Stimulated activated naive CD8-positive, alpha-beta T cell treated with anti-CD3 and anti-CD28 coated beads, Interleukin-15, Interleukin-2, amounts not matched to agents 100 U/mL and 50 U/mL, for 24 hours (primary cell): ENCODE data around the gene TICAM2.
A peak's percentile ranks its signal among the peaks of the same experiment; 100 is the strongest.

ENCODE experiments used
- ATAC-seq: fragments of 150-1000 bp; cut with Tn5 transposase; one replicate; pipeline ENCODE4 v1.10.0; 2021
- DNase-seq: peaks from one replicate; pipeline ENCODE4 v3.0.0; 2021

TICAM2 gene

DNA sequence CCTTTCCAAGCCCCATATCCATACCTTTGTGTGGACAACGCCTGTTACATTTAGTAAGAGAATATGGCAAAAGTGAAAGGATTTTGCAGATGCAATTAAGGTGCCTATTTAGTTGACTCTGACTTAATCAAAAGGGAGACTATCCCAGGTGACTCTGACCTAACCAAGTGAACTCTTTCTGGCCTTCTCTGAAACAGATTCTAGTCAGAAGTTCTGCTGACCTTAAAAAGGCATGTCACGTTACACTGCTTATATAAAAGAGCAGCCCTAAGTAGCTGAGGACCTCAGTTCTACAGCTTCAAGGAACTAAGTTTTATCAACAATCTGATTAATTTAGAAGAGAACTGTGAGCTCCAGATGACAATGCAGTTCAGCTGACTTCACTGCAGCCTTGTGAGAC, 5.7 kb upstream of the TICAM2 start:
- DNase-seq (no peak), ATAC-seq (no peak)

DNA sequence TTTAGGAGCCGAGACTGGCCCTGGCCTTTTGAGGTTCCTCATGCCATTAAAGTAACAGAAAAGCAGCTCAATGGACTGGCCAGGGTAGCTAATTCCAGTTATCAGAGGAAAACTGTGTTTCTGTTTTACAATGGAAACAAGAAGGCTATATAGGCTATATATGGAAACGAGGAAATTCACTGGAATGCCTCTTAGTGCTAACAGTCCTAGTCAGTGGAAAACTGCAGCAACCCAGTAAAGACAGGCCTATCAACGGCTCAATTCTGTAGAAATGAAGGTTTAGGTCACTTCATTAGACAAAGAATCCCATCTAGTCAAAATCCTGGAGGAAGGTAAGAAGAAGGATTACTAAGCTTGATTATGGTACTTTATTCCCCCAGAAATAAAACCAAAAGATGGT, 3.2 kb upstream of the TICAM2 start:
- DNase-seq (no peak), ATAC-seq (no peak)

- ATAC-seq (no peak), DNase-seq (no peak)
Observed at GRCh38 chr5:115602591-115603125, 379 bp upstream of the TICAM2 start.

GRCh38 chr5:115600766-115601165, 1.5 kb downstream of the TICAM2 start:
- no peak for DNase-seq
- no peak for ATAC-seq

DNA sequence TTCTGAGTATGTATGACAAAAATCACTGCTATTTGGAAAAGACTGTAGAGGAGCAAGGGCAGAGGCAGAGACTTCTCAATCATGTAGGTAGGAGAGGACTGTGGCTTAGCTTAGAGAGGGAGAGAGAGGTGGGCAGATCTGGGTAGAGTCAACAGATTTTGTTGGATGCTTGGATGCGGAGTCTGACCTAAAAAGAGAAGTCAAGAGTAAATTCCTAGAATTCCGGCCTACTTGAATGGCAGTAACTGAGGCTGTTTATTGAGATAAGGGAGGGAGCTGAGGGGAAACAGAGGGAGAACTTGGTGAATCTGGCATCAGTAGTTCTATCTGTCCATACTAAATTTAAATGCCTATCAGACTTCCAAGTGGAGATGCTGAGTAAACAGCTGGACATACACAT, 2.4 kb downstream of the TICAM2 start:
- ATAC-seq: no peak

DNA sequence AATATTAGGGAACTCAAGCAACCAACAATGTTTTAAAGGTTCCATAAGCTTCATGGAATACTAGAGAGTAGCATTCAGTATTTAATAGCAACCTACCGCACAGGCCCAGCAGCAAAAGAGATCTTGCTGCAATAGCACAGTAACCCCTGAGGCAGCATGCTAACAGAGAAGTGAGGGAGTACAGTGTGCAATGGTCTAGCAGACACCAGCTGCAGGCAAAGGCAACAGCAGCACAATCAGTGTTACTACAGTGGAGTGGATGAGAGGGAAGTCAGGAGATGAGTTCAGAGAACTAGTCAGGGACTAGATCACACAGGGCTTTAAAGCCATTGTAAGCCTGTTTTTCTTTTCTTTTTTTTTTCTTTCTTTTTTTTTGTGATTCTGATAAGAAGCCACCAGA, 2.8 kb downstream of the TICAM2 start:
- ATAC-seq (no peak), DNase-seq (no peak)

More for the DNA sequence above, 2.4 kb downstream of the TICAM2 start:
- no peak for DNase-seq

DNA sequence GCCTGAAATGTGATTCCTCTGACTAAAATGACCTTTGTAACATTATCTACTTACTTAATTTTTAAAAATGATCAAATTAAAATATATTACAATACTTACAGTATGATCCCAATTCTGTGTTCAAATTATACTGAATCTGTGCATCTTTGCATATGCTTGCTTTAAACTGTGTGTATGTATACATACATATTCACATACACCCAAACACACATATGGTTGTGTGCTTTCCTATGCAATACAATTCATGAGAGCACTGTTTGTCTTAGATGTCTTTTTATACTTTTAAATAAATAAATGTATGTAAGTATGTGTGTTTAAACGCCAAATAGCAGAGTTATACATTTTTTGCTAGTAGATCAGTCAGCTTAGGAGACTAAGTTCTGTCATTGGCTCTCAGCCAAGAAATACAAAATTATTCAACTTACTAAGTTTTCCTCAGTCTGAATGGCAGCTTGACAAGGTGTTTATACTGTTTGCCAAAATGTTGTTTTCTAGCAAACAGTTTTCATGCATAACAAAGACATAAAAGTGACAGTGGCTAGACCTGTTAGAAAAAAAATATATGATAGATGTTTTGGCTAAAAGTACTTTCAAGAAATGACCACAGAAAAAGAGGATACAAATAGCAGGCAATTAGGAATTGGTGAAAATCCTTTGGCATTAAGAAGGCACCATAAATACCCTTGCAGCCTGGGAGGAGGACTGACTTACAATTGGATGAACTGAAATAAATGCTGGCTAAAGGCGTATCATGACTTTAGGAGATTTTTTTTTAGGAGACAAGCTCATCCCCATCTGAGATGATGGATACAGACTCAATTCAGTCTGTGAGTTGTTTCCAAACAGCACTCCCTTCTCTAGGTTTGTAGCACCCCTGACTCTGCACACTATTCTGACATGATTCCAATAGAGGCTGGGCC, 7.9 kb downstream of the TICAM2 start:
- no peak for DNase-seq
- ATAC-seq: no peak

- DNase-seq: no peak
- ATAC-seq: no peak
Observed at GRCh38 chr5:115589043-115589442, 13.2 kb downstream of the TICAM2 start.

DNA sequence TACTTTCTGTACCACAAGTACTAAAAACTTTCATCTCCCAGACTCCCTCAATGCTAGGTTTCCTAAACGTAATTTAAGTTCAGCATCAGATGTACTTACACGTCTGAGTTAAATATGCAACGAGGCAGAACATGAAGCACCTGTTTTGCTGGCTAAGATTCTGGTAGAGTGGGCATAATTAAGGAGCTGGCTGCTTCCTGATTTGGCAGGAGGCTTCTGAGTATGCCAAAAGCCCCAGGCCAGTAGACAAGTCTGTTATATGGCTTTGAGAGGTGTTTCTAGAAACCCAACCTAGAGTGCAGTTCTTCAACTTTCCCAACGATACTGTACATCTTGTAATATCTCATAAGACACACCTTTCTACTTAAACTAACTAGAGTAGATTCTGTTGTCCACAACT, 13.6 kb downstream of the TICAM2 start:
- no peak for DNase-seq
- ATAC-seq: no peak

DNA sequence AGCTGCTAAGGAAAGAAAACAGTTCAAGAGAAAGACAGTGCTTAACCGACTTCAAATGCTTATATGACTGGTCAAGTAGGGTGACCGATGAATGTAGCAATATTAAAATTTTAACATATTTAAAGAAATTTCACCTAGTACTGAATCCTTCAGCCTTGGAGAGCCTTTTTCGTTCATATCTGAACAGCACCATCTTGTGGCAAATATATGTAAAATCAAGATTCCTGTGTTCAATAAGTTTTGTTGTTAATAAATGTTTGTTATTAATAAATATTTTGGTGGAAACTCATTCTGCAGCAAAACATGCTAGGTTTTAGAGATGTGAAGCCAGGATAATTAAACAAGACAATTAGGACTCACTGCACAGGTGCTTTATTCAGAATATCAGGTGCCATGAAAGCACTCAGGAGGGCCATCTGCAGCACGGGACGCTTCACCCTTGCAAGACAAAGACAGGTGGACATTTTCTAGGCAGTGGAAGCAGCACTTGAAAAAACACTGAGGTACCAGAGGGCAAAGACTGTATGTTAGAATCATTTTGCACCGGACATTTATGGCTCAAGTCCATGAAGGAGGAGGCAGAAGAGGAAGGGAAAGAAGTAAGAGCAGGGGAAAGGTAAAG, 15.6 kb downstream of the TICAM2 start:
- no peak for DNase-seq
- no peak for ATAC-seq

DNA sequence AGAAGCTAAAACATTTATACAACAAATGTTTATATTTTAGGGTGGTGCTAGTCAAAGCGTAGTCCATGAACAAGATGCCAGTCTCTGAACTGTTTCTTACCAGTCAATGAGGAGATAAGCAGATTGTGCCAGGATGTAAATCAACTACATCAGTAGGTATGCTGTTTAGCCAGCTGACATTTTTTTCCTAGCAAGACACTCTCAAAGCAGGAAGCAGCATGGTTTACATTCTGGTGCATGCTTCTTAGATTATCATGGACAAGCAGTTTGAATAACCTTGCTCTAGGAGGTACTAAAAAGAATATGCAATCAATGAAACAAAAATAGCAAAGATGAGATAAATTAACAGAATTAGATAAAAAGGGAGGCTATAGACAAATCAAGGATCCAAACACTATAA, 17.0 kb downstream of the TICAM2 start:
- ATAC-seq (no peak), DNase-seq (no peak)

- no peak for DNase-seq
- no peak for ATAC-seq
Observed at GRCh38 chr5:115584501-115584900, 17.8 kb downstream of the TICAM2 start.

- DNase-seq: no peak
- ATAC-seq: no peak
Observed at GRCh38 chr5:115583474-115583873, 18.8 kb downstream of the TICAM2 start.

GRCh38 chr5:115580941-115581340, 21.3 kb downstream of the TICAM2 start:
- ATAC-seq (no peak), DNase-seq (no peak)

DNA sequence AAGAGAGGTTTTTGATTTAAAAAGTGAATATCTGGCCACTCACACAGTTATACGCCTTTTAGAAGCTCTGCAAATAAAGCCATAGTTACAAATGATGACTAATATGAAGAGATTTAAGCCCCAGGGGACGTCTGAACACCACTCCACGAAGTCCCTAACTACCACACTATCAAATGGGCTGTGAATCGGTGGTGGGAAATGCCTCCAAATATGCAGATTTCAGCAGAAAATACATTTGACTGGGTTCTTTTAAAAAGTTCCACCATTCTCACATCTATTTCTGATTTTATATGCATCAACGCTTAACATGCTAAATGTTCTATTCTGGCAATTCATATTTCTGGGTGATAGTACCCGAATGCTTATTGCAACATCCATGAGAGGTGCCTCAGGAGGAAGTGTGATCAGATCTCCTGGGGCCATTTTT, 22.5 kb downstream of the TICAM2 start:
- DNase-seq: no peak

GRCh38 chr5:115579216-115579615, 23.1 kb downstream of the TICAM2 start:
- DNase-seq: no peak
- no peak for ATAC-seq

More for the DNA sequence above, 22.5 kb downstream of the TICAM2 start:
- ATAC-seq: no peak

- ATAC-seq: no peak
Observed at GRCh38 chr5:115578657-115579056, 23.6 kb downstream of the TICAM2 start.

DNA sequence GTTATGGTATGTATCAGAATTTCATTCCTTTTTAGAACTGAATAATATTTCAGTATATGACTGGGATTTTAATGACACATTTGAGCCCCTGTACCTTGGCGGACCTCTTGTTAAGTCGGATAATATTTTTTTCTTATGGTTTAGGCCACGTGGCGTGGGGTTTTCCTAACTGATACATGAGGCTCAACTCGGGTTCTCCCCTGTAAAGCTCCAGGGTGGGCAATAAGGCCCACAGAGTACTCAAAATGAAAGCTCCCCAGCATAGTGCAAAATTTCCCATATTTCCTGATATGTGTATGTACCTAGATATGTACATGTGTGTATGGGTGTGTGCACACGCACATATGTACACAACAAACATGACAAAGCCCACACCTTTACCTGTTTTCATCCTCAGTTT, 24.5 kb downstream of the TICAM2 start:
- ATAC-seq: no peak
- DNase-seq: peak; percentile 7

More at GRCh38 chr5:115578657-115579056, 23.6 kb downstream of the TICAM2 start:
- no peak for DNase-seq

DNA sequence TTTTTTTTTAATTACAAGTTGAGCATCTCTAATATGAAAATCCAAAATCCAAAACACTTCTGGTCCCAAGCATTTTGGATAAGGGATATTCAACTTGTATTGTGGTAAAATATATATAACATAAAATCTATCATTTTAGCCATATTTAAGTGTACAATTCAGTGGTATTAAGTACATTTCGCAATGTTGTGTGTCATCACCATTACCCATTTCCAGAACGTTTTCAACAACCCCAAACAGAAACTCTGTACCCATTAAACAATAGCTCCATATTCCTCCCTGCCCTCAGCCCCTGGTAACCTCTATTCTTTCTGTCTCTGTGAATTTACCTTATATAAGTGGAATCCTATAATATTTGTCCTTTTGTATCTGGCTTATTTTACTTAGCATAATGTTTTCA, 24.9 kb downstream of the TICAM2 start:
- no peak for ATAC-seq
- no peak for DNase-seq

DNA sequence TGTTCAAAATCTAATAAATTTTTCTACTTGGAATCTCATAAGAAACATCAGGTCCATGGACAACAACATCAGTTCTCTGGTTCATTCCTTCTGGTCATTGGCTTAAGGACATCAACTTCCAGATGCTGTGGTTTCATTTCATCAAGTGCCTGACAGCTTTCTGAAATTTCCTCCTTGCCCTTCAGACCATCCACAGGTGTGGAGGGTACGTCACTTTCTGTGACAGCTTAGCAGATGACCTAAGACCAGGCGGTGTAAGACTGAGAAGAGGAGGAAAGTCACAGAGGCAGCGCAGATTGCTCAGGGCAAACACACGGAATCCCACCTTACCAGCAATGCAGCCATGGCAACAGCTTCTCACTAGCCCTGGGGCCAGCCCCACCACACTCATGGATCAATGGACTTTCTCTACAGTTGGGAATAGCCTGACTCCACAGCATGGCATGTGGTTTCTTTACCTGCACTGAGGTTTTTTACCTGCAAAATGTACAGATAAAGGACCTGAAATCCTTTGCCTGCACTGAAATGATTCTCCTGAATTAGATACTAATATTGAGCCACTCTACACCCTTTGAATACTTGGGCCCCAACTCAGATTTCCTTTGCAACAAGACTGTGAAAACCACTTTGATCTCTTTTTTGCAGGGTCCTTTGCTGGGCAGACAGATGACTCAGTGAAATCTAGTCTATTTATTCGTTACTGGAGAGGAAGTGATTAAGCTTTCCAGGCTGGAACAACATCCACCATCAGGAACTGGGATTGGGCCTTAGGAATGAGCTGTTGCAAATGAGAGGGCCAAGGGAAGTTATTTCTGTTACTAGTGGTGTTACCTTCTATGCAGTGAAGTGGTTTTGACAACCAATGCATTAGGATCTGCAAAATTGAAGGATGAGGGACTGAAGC, 26.9 kb downstream of the TICAM2 start:
- DNase-seq: no peak
- ATAC-seq: no peak

GRCh38 chr5:115573133-115573532, 29.1 kb downstream of the TICAM2 start:
- ATAC-seq: no peak
- DNase-seq: no peak

GRCh38 chr5:115571441-115571878, 30.8 kb downstream of the TICAM2 start:
- ATAC-seq (no peak), DNase-seq (no peak)
